ENCODE results near the gene ZNF17. TPM values are rescaled to one million over a fixed set of nuclear protein-coding genes. Genes with fewer than 3 reads are reported as not detected.

The ZNF17 gene
- total and polyA plus RNA-seq, 4 donors, result 2.1 to 18.3 (median 8.7) TPM

DNA sequence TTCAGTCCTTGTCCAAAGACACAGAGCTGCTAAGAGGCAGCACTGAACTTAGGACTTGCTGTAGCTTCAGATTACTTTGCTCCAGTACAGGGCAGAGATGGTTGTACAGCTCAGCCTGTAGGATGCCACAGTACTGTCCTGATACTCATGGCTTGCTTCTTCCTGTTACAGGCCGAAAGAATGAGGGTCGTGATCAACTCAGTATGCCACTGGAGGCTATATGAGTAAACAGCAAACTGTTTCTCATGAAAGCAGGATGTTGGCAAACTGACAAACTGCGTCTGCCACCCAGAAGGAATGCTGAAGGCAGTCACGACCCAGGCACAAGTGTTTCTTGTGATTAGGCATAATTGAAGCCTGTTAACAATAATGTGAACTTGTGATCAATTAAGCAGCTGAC lies 27.0 kb downstream of the ZNF17 start:
- TF ChIP-seq, protein P1, sequence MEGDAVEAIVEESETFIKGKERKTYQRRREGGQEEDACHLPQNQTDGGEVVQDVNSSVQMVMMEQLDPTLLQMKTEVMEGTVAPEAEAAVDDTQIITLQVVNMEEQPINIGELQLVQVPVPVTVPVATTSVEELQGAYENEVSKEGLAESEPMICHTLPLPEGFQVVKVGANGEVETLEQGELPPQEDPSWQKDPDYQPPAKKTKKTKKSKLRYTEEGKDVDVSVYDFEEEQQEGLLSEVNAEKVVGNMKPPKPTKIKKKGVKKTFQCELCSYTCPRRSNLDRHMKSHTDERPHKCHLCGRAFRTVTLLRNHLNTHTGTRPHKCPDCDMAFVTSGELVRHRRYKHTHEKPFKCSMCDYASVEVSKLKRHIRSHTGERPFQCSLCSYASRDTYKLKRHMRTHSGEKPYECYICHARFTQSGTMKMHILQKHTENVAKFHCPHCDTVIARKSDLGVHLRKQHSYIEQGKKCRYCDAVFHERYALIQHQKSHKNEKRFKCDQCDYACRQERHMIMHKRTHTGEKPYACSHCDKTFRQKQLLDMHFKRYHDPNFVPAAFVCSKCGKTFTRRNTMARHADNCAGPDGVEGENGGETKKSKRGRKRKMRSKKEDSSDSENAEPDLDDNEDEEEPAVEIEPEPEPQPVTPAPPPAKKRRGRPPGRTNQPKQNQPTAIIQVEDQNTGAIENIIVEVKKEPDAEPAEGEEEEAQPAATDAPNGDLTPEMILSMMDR (IDR thresholded peaks at IDR 0.05; ENCODE audit: control extremely low read depth, extremely low read depth), result no peak
- 65 to 72% methylated on average over 4 of the region's 4 CpGs for WGBS, 2 donors
- Histone ChIP-seq H3K27ac (ENCODE audit: low read depth in 1 of 2, low read length in 1 of 2) (no peak overlapping the region), H3K4me1 (ENCODE audit: control insufficient read depth in 5 of 5, insufficient read depth in 5 of 5, low read length in 5 of 5) (peaks cover 0 to 16% (median 4%) of the 10 kb centered on the region in 5 donors), H3K36me3 (ENCODE audit: control insufficient read depth in 4 of 4, insufficient read depth in 4 of 4, low read length in 4 of 4) (peaks cover 5 to 13% (median 8%) of the 10 kb centered on the region in 4 donors), H3K9me3 (ENCODE audit: control insufficient read depth in 4 of 4, insufficient read depth in 3 of 4, low read length in 3 of 4) (peaks cover 0 to 44% (median 0%) of the 10 kb centered on the region in 4 donors), H3K9ac (ENCODE audit: insufficient read depth in 1 of 2, low read length in 2 of 2) (no peak overlapping the region), H3K27me3 (ENCODE audit: control insufficient read depth in 3 of 3, insufficient read depth in 3 of 3, low read length in 2 of 3) (no peaks in the 10 kb centered on the region), H3K4me3 (no peak overlapping the region)
- ATAC-seq (ENCODE audit: insufficient read depth, low FRiP score) (no peak), DNase-seq (no peak)

DNA sequence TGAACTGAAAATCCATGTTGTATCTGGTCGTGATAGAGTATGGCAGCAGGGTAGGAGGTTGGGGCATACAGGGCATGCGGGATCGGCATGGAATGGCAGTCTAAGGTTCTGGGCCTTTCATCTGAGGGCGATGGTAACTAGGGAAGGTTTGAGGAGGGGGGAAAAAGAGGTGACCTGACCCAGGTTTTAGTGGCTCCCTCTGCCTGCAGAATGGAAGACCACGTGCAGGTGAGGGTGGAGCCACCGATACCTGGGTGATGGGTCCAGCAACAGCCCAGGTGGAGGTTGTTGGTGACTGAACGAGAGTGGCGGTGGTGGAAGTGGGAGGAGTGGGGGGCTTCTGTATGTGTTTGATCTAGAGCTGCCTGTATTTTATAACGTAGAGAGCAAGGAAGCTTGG lies 28.0 kb downstream of the ZNF17 start:
- H3K27ac ChIP-seq (ENCODE audit: low read depth in 1 of 2, low read length in 1 of 2), result no peak overlapping the region
- TF ChIP-seq, protein P1 (IDR thresholded peaks at IDR 0.05; ENCODE audit: control extremely low read depth, extremely low read depth), result no peak
- no peak overlapping the region for H3K4me3 ChIP-seq
- peaks cover 0 to 16% (median 4%) of the 10 kb centered on the region in 5 donors for H3K4me1 ChIP-seq (ENCODE audit: control insufficient read depth in 5 of 5, insufficient read depth in 5 of 5, low read length in 5 of 5)
- H3K9ac ChIP-seq (ENCODE audit: insufficient read depth in 1 of 2, low read length in 2 of 2), result no peak overlapping the region
- no peaks in the 10 kb centered on the region for H3K27me3 ChIP-seq (ENCODE audit: control insufficient read depth in 3 of 3, insufficient read depth in 3 of 3, low read length in 2 of 3)
- no peak for DNase-seq
- peaks cover 0 to 53% (median under 1%) of the 10 kb centered on the region in 4 donors for H3K9me3 ChIP-seq (ENCODE audit: control insufficient read depth in 4 of 4, insufficient read depth in 3 of 4, low read length in 3 of 4)
- 91 to 93% methylated on average over 9 of the region's 9 CpGs for WGBS, 2 donors
- ATAC-seq (ENCODE audit: insufficient read depth, low FRiP score), result no peak
- H3K36me3 ChIP-seq (ENCODE audit: control insufficient read depth in 4 of 4, insufficient read depth in 4 of 4, low read length in 4 of 4), result peaks cover 10 to 23% (median 16%) of the 10 kb centered on the region in 4 donors

DNA sequence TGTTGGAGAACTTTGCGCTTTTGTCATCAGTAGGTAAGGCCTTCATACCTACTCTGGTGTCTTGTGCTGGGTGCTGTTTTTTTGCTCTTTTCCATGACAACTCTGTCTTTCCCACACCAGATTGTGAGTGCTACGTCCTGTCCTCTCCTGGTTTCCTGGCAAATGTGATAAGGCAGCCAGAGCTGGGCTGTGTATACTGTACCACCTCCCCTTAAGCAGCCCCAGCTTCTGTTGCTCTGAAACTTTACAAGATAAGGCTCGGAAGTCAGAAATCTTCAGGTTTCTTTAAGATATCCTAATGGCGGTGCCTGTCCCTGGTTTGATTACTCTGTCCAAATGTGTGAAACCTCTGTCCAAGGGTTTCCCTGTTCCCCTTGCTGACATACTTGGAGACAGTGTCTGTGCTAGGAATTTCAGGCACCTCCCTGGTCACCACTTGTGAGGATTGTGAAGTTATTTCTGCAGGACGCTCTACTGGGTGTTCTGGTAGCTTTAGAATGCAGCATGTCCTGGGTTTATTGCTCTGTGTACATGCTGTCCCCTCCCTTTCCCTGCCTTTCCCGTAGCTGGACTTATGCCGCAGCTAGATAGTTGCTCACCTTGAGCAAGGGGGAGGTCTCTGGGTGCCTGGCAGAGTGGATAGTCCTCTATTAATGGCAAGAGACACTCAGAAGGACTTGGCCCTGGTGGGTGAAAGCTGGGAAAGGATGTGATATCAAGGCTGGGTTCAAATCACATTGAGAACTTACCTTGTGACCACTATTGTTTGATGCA lies 31.2 kb downstream of the ZNF17 start:
- Histone ChIP-seq H3K27me3 (ENCODE audit: control insufficient read depth in 3 of 3, insufficient read depth in 3 of 3, low read length in 2 of 3) (no peaks in the 10 kb centered on the region), H3K4me3 (no peak overlapping the region), H3K9ac (ENCODE audit: insufficient read depth in 1 of 2, low read length in 2 of 2) (no peak overlapping the region), H3K4me1 (ENCODE audit: control insufficient read depth in 5 of 5, insufficient read depth in 5 of 5, low read length in 5 of 5) (no peaks in the 10 kb centered on the region), H3K36me3 (ENCODE audit: control insufficient read depth in 4 of 4, insufficient read depth in 4 of 4, low read length in 4 of 4) (peaks cover 20 to 42% (median 28%) of the 10 kb centered on the region in 4 donors), H3K27ac (ENCODE audit: low read depth in 1 of 2, low read length in 1 of 2) (no peak overlapping the region), H3K9me3 (ENCODE audit: control insufficient read depth in 4 of 4, insufficient read depth in 3 of 4, low read length in 3 of 4) (peaks cover 0 to 66% (median 5%) of the 10 kb centered on the region in 4 donors)
- TF ChIP-seq, protein P1 (IDR thresholded peaks at IDR 0.05; ENCODE audit: control extremely low read depth, extremely low read depth), result no peak
- no peak for DNase-seq
- WGBS, 2 donors, result 81% methylated on average over 7 of the region's 7 CpGs
- no peak for ATAC-seq (ENCODE audit: insufficient read depth, low FRiP score)

Measured in lung (tissue), 12 donors.